ENCODE results near the gene FGFRL1.

FGFRL1 gene

DNA sequence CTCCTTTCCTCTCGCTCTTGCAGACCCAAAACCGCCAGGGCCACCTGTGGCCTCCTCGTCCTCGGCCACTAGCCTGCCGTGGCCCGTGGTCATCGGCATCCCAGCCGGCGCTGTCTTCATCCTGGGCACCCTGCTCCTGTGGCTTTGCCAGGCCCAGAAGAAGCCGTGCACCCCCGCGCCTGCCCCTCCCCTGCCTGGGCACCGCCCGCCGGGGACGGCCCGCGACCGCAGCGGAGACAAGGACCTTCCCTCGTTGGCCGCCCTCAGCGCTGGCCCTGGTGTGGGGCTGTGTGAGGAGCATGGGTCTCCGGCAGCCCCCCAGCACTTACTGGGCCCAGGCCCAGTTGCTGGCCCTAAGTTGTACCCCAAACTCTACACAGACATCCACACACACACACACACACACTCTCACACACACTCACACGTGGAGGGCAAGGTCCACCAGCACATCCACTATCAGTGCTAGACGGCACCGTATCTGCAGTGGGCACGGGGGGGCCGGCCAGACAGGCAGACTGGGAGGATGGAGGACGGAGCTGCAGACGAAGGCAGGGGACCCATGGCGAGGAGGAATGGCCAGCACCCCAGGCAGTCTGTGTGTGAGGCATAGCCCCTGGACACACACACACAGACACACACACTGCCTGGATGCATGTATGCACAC lies 13.6 kb downstream of the FGFRL1 start:
- no peak for DNase-seq

GRCh38 chr4:1026115-1026514 lies 14.7 kb downstream of the FGFRL1 start:
- DNase-seq = peak; percentile 4

DNA sequence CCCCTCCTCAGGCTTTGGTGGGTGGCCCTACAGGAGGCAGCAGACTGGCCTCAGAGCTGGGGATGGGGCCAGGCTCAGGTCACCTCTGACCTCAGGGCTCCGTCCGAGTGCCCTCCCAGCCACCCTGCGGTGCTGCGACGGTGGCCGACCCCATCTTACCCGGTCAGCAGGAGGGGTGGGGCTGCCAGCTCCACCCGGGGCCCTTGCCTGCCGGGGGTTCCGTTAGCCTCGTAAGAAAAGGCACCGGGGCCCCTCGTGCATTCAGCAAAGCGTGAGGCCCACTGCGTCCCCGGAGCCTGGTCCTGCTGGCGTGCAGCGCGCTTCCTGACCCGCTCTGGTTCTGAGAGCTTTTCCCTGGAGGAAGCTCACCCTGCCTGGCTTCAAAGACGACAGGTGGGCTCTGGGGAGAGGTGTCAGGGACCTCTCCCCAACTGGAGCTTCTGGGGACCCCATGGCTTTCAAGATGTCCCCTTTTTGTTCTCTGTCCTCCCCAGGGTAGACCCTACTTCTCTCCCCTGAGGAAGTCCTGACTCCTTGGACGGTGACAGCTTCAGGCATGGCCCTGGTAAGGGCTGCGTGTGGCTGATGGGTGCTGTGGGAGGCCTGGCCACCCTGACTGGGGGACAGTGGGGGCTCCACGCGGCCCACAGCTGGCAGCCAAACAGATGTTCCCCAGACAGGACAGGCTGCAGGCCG lies 15.9 kb downstream of the FGFRL1 start:
- no peak for DNase-seq

DNA sequence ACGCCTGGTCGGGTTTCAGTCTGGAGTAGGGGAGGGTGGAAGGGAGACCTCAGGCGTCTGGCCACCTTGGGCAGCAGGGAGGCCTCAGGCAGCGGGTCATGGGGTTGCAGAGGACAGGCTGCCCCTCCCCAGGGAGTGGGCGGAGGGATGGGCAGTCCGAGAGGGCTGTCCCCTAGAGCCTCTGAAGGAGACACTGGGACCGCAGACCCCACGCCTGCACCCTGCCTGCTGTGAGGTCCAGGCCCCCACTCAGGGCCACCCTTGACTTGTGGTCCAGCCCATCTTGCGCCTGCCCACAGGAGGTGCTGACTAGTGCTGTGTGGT lies 16.5 kb downstream of the FGFRL1 start:
- no peak for DNase-seq

- DNase-seq = no peak
These were observed 17.3 kb downstream of the FGFRL1 start for GRCh38 chr4:1028574-1029220.

DNA sequence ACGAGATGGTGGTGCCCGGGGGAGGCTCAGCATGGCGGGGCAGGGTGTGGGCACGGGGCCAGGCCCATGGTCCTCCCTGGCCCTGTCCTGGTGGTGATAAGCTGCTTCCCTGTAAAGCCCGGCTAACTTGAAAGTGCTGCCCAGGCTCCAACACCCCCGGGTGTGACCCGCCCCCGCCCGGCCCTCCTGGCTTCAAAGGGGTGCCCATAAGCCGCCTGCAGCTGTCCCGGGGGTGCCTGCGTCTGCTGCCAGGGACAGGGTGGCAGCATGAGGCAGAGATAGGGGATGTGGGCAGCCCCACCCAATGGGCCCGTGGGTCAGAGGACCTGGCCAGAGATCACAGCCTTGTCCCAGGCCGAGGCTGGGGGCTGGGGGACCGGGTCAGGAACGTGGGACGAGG lies 18.1 kb downstream of the FGFRL1 start:
- DNase-seq = no peak

DNA sequence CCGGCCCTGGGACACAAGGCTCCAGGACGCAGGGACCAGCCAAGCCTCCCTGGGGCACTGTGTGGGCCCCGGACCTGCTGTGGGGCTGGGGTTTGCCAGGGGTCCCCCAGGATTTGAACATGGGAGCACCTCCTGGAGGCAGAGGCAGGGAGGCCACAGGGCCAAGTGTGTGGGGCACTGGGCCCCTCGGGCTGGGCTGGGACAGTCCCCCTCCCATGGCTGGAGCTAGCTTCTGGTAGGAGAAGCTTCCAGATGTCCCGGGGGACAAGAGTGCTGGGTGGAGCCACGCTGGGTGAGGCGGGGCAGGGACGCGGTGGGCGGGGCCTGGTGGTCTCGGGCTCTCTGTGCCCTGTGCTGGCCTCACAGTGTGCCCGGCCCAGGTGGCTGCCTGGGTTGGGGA lies 18.6 kb downstream of the FGFRL1 start:
- no peak for DNase-seq

DNA sequence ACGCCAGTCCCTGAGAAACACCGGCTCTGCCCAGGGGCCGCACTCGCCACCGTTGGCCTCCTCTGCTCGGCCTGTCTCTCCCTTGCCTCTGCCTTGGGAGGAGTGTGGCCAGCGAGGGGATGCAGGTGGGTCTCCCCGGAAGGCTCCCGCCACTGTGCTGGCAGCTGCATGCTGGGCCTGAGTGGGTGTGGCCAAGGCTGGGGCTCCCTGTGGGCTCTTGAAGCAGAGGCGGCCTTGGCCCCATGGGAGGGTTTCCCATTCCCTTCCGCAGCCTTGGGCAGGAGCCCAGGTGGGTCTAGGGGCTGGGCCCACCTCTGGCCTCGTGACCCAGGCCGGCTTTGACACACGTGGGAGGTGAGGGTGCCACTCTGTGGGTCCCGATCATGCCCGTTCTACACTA lies 19.1 kb downstream of the FGFRL1 start:
- DNase-seq = peak; percentile 8

- no peak for DNase-seq
These were observed 19.9 kb downstream of the FGFRL1 start for GRCh38 chr4:1031346-1031745.

DNA sequence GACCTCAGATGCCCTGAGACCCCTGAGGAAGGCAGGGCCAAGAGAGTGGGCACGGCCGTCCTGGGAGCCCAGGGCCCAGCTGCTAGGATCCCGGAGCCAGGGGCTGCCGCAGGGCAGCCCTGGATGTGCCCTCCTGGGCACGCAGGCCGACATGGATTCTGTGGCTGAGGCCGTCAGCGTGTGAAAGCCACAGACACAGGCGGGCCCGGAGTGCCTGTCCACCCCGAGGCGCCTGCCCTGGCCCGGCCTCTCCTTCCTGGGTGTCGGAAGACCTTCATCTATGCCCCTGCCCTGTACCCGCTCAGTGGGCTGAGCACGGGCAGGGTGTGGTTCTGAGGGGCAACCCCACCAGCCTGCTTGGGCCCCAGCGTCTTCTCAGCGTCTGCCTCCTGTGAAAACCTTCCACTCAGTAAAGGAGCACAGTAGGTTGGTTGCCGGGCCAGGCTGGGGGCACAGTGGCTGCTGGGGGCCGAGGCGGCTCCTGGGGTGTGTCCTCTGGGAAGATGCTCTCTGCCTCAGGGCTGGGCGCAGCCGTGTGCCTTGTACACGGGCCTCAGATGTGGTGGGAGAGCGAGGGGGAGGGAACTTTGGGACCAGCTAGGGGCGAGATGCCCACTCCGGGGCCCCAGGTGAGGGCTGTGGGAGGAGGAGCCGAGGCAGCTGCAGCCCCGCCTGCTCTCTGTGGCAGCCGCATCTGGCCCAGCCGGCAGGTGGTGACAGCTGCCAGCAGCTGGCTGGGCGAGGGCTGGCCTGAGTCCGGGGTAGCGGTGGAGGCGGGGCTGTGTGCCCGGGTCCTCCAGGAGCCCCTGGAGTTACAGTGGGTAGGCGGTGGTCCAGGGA lies 20.8 kb downstream of the FGFRL1 start:
- DNase-seq = peak; percentile 25

DNA sequence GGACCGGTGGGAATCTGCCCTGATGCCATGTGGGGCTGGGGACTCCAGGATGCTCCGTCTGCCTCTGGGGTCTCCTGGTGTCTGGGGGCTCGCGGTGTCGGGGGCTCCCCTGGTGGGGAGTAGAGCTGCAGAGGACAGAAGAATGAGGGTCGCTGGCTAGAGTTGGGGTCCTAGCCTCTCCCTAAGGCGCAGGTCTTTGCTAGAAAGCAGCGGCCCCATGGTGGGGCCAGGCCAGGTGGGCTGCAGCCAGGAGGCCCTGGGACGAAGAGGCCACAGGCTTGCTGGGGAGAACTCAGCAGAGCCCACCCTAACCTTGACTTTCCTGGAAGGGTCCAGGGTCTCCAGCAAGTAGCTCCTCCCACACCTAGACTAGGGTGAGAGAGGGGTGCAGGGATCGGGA lies 21.4 kb downstream of the FGFRL1 start:
- no peak for DNase-seq

- DNase-seq = no peak
These were observed 22.6 kb downstream of the FGFRL1 start for GRCh38 chr4:1033840-1034551.

- DNase-seq = no peak
These were observed 24.1 kb downstream of the FGFRL1 start for GRCh38 chr4:1035510-1035909.

GRCh38 chr4:1036095-1036494 lies 24.7 kb downstream of the FGFRL1 start:
- DNase-seq = no peak

DNA sequence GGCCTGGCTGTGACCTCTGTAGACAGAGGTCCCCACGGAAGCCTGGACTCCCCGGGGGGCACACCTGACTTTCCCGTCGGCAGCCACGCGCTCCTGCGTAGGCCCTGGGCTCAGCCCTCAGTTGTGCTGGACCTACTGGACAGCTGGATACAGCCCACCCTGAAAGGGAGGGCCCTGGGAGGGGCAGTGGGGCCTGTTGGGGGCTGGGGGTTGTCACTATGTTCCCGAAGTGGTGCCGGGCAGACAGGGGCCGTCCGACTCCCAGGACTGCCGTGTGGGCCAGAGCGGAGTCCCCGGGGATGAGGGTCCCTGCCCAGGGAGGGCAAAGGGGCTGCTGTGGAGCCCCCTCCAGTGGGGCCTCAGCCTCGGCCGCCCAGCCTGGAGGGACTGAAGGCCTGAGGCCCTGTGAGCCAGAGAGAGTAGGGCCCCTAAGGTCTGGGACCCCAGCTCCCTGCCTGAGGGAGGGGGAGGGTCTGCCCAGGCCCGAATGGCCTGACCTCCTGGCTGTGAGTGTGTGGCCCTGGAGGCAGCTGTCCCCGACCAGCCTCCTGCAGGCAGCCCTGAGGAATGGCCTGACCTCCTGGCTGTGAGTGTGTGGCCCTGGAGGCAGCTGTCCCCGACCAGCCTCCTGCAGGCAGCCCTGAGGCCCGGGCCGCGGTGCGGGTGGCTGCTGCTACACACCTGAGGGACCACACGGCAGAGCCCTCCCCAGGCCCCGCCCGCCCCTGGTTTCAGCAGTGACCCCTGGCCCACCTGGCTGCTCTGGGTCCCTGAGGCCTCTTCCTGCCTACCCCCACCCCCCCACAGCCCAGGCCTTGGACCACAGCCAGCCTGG lies 25.8 kb downstream of the FGFRL1 start:
- no peak for DNase-seq

- DNase-seq = no peak
These were observed 27.6 kb downstream of the FGFRL1 start for GRCh38 chr4:1038948-1039492.

- DNase-seq = no peak
These were observed 28.3 kb downstream of the FGFRL1 start for GRCh38 chr4:1039493-1040343.

GRCh38 chr4:1040344-1041146 lies 29.1 kb downstream of the FGFRL1 start:
- no peak for DNase-seq

- peak; percentile 55 for DNase-seq
These were observed 29.9 kb downstream of the FGFRL1 start for GRCh38 chr4:1041147-1041935.
